H1 (cell line): ENCODE measurements around the gene PPCDC. TPM values are rescaled to one million over a fixed set of nuclear protein-coding genes. Genes with fewer than 3 reads are reported as not detected.

Experiments used
- polyA plus RNA-seq, 7 experiments: library from polyadenylated mRNA; depleted of rRNA in 3 of 7; stranded (reverse) in 5 of 7; unstranded in 2 of 7; fragments of >200 nt in 5 of 7; fragments of 200-250 nt in 2 of 7; gene quantifications; 1 replicate in 5 of 7; 2 replicates in 1 of 7; 4 replicates in 1 of 7; pipeline versions ENCODE4 v1.2.1 to v1.2.3, GENCODE V29; 2011 to 2013; ENCODE audit warnings: missing spikeins in 2 of 7, mixed read lengths in 2 of 7
- total RNA-seq: library from RNA; stranded (reverse); fragmentation: NEBNext Ultra II Directional; extraction: Animal tissue kit (Norgen Biotek cat#: 25700); gene quantifications from 2 replicates; pipeline ENCODE4 v1.2.1, GENCODE V29; 2021
- TF ChIP-seq, protein P1 (sequence below): IDR thresholded peaks from 2 replicates; pipeline ENCODE4 v1.6.1; 2011; ENCODE audit warnings: low read depth, mild to moderate bottlenecking, low read length; ENCODE audit not compliant: insufficient read depth

The PPCDC gene
- total and polyA plus RNA-seq, 2 of the 8 experiments (the other 6 are each of a cell fraction or from before 2014, with no cell fraction given): 11.3 to 29.7 TPM

- TF ChIP-seq, protein P1, sequence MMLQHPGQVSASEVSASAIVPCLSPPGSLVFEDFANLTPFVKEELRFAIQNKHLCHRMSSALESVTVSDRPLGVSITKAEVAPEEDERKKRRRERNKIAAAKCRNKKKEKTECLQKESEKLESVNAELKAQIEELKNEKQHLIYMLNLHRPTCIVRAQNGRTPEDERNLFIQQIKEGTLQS: no peak
Observed at GRCh38 chr15:75027551-75027950, 4.2 kb downstream of the PPCDC start (continued).
